Keratinocyte (primary cell): Measurements from ENCODE around the gene DCAKD. TPM values are rescaled to one million over a fixed set of nuclear protein-coding genes. Genes with fewer than 3 reads are reported as not detected.

Experiments used
- DNase-seq: peaks from one replicate; pipeline ENCODE4 v3.0.0-alpha.2; 2011; ENCODE audit warnings: low read depth, missing footprints, low spot score
- FAIRE-seq: peaks from 2 replicates; lab custom pipeline; 2011; peaks lifted over from hg19 to GRCh38; lab: Jason Lieb, UNC
- H2AFZ ChIP-seq: 2 replicates; pipeline ENCODE4 v1.6.0; 2012; ENCODE audit warnings: low read length, control low read depth, inconsistent platforms; ENCODE audit not compliant: control insufficient read depth
- H3K27ac ChIP-seq: 2 replicates; pipeline ENCODE4 v1.5.1; 2011; ENCODE audit warnings: low read length; ENCODE audit not compliant: control insufficient read depth, insufficient read depth
- H3K27me3 ChIP-seq: 3 replicates; pipeline ENCODE4 v1.6.0; 2011; ENCODE audit warnings: low read length; ENCODE audit not compliant: control insufficient read depth, insufficient read depth; ENCODE audit errors: extremely low read depth
- H3K36me3 ChIP-seq, 2 experiments: 2 replicates in 1 of 2; 3 replicates in 1 of 2; pipeline ENCODE4 v1.5.1; 2011; ENCODE audit warnings: low read length in 2 of 2, mild to moderate bottlenecking in 1 of 2; ENCODE audit not compliant: control insufficient read depth in 2 of 2, insufficient read depth in 2 of 2; ENCODE audit errors: extremely low read depth in 1 of 2
- H3K4me1 ChIP-seq: 3 replicates; pipeline ENCODE4 v1.5.1; 2011; ENCODE audit warnings: low read length; ENCODE audit not compliant: control insufficient read depth, insufficient read depth; ENCODE audit errors: extremely low read depth
- H3K4me2 ChIP-seq: 3 replicates; pipeline ENCODE4 v1.6.0; 2011; ENCODE audit warnings: low read depth, low read length; ENCODE audit not compliant: control insufficient read depth, insufficient read depth; ENCODE audit errors: extremely low read depth
- H3K4me3 ChIP-seq, 3 experiments: fragments of 200-600 bp in 1 of 3; sonication (generic) in 1 of 3; 2 replicates in 2 of 3; 3 replicates in 1 of 3; pipeline ENCODE4 v1.5.1; 2011 to 2016; ENCODE audit warnings: low read length in 3 of 3, mild to moderate bottlenecking in 3 of 3, control low read depth in 2 of 3, inconsistent platforms in 1 of 3, low read depth in 1 of 3, mixed read lengths in 1 of 3, mixed run types in 1 of 3, moderate library complexity in 1 of 3; ENCODE audit not compliant: control insufficient read depth in 2 of 3, insufficient read depth in 2 of 3; ENCODE audit errors: extremely low read depth in 1 of 3
- H3K79me2 ChIP-seq: 2 replicates; pipeline ENCODE4 v1.6.0; 2012; ENCODE audit warnings: low read length; ENCODE audit not compliant: control insufficient read depth, insufficient read depth
- H3K9ac ChIP-seq: 3 replicates; pipeline ENCODE4 v1.6.0; 2011; ENCODE audit warnings: low read length; ENCODE audit not compliant: control insufficient read depth, insufficient read depth; ENCODE audit errors: extremely low read depth
- H3K9me1 ChIP-seq: 3 replicates; pipeline ENCODE4 v1.6.0; 2011; ENCODE audit warnings: low read length; ENCODE audit not compliant: control insufficient read depth, insufficient read depth; ENCODE audit errors: extremely low read depth
- H3K9me3 ChIP-seq: 2 replicates; pipeline ENCODE4 v1.5.1; 2012; ENCODE audit warnings: low read depth, low read length; ENCODE audit not compliant: control insufficient read depth
- H4K20me1 ChIP-seq: 3 replicates; pipeline ENCODE4 v1.6.0; 2011; ENCODE audit warnings: low read length; ENCODE audit not compliant: control insufficient read depth, insufficient read depth; ENCODE audit errors: extremely low read depth
- EZH2 ChIP-seq: IDR thresholded peaks from one replicate; pipeline ENCODE4 v1.6.1; 2012; ENCODE audit warnings: inconsistent platforms, mild to moderate bottlenecking, low read length, moderate library complexity
- dilution Hi-C: fragments of 300-500 bp; cut with MboI; formaldehyde crosslinking; loops from one replicate; pipeline ENCODE4 v1.7.0; 2020; ENCODE audit warnings: low sequenced_read_pairs; ENCODE audit not compliant: extremely low pct_ligation_motif_present
- polyA plus RNA-seq, 5 experiments: library from polyadenylated mRNA; depleted of rRNA in 3 of 5; stranded (reverse) in 3 of 5; stranded (forward) in 1 of 5; unstranded in 1 of 5; fragments of >200 nt; gene quantifications; 1 replicate in 1 of 5; 2 replicates in 3 of 5; 3 replicates in 1 of 5; pipeline versions ENCODE4 v1.2.1 to v1.2.3, GENCODE V29; 2011 to 2012; ENCODE audit warnings: missing spikeins in 2 of 5, low read depth in 1 of 5, low replicate concordance in 1 of 5
- TF ChIP-seq, protein P1 (sequence below), 3 experiments: IDR thresholded peaks in 1 of 3; conservative IDR thresholded peaks in 1 of 3; optimal IDR thresholded peaks in 1 of 3; 2 replicates in 2 of 3; 3 replicates in 1 of 3; pipeline versions ENCODE3 to v1.5.1; 2011; ENCODE audit warnings: low read length in 3 of 3, mild to moderate bottlenecking in 3 of 3, moderate library complexity in 2 of 3, control low read depth in 1 of 3, inconsistent platforms in 1 of 3; ENCODE audit not compliant: insufficient read depth in 2 of 3; ENCODE audit errors: extremely low read depth in 1 of 3

The DCAKD gene
- polyA plus RNA-seq, 1 donor (not counting 4 experiments of a cell fraction or from before 2014, with no cell fraction given): 18.7 TPM

DNA sequence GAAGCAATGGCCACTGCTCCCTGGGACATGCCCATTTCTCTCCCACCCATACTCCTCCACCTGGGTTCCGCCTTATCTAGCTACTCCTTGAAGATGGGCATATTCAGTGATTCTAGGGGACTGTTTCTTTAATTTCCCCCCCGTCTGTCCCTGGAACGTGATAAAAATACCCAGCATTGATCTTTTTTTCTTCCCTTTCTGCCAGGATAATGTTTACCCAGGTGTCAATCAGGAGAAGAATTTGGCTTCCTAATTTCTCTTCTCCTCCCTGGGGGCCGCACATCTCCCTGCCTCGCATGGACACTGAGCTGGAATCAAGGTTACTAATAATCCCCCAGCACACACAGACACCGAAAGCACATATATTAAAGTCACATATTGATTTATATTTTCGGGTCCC is 35.2 kb downstream of the DCAKD start:
- no peaks in the 10 kb centered on the region for H3K27me3 ChIP-seq
- no peaks in the 10 kb centered on the region for H4K20me1 ChIP-seq
- H3K4me2 ChIP-seq: no peak overlapping the region
- no peaks in the 10 kb centered on the region for H3K9me1 ChIP-seq
- H3K9me3 ChIP-seq: no peaks in the 10 kb centered on the region
- no peaks in the 10 kb centered on the region for H3K36me3 ChIP-seq
- no peak for DNase-seq
- H3K9ac ChIP-seq: no peak overlapping the region
- no peak for FAIRE-seq
- H3K4me3 ChIP-seq: no peak overlapping the region
- TF ChIP-seq, protein P1, sequence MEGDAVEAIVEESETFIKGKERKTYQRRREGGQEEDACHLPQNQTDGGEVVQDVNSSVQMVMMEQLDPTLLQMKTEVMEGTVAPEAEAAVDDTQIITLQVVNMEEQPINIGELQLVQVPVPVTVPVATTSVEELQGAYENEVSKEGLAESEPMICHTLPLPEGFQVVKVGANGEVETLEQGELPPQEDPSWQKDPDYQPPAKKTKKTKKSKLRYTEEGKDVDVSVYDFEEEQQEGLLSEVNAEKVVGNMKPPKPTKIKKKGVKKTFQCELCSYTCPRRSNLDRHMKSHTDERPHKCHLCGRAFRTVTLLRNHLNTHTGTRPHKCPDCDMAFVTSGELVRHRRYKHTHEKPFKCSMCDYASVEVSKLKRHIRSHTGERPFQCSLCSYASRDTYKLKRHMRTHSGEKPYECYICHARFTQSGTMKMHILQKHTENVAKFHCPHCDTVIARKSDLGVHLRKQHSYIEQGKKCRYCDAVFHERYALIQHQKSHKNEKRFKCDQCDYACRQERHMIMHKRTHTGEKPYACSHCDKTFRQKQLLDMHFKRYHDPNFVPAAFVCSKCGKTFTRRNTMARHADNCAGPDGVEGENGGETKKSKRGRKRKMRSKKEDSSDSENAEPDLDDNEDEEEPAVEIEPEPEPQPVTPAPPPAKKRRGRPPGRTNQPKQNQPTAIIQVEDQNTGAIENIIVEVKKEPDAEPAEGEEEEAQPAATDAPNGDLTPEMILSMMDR (optimal IDR thresholded peaks at IDR 0.05 in 1 of 3, IDR thresholded peaks at IDR 0.05 in 1 of 3, conservative IDR thresholded peaks at IDR 0.05 in 1 of 3; ENCODE audit: extremely low read depth in 1 of 3, insufficient read depth in 2 of 3, low read length in 3 of 3): no peak
- TF ChIP-seq EZH2: no peak
- H2AFZ ChIP-seq: no peak overlapping the region
- H3K27ac ChIP-seq: no peak overlapping the region
- H3K4me1 ChIP-seq: peaks cover 9% of the 10 kb centered on the region
- dilution Hi-C loops: loop anchor here (25.0 kb wide), 1 partner anchor 104 kb away; the partner anchor contains the start of gene GFAP
- H3K79me2 ChIP-seq: no peaks in the 10 kb centered on the region

DNA sequence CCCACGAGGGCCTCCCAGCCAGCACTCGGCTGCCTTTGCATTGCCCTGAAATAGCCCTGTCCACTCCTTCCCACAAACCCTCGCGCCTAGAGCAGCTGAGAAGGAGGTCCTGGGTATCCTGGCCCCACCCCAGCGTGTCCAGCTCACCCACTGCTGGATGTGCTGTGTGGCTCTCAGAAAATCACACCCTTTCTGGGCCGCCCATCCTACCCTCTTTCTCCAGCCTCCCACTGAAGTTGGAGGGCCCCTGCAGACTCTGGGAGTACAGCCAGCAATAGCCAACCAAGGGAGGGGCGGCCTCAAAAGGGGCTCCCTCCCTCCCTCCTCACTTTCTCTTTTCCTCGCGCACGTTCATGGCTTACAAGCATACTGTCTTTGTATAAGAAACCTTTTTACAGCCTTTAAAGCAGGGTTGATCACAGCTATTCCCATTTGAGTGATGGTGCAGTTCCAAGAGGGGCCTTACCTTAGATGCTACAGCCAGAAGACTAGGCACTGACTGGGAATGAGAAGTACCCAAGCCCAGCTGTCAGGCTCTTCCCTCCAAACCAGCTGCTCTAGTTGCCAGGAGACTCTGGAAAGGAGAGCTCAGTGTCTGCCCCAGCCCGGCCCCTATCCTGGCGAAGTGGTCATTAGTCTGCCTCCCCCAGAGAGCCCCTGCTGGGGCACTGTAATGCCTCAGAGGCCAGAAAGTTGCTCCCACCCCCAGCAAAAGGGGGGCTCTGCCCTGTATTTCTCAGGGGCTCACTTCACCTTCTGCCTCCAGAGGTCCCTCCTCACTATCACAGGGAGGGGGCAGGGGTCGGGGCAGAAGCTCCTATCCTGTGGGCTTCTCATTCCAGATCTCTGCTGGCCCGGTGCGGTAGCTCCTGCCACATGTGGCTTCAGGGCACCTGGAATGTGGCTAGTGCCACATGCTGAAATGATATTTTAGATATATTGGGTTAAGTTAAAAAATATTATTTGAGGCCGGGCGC is 38.1 kb downstream of the DCAKD start:
- no peaks in the 10 kb centered on the region for H3K79me2 ChIP-seq
- H3K4me3 ChIP-seq: no peak overlapping the region
- no peaks in the 10 kb centered on the region for H4K20me1 ChIP-seq
- H3K9me3 ChIP-seq: no peaks in the 10 kb centered on the region
- peaks cover 1% of the 10 kb centered on the region for H3K27me3 ChIP-seq
- peaks cover under 1% of the 10 kb centered on the region for H3K4me1 ChIP-seq
- dilution Hi-C loops: loop anchor here (25.0 kb wide), 1 partner anchor 101 kb away; the partner anchor contains the start of gene GFAP
- FAIRE-seq (no peak), DNase-seq (no peak)
- H3K4me2 ChIP-seq: no peak overlapping the region
- no peak overlapping the region for H2AFZ ChIP-seq
- H3K9me1 ChIP-seq: no peaks in the 10 kb centered on the region
- TF ChIP-seq, protein P1 (optimal IDR thresholded peaks at IDR 0.05 in 1 of 3, IDR thresholded peaks at IDR 0.05 in 1 of 3, conservative IDR thresholded peaks at IDR 0.05 in 1 of 3; ENCODE audit: extremely low read depth in 1 of 3, insufficient read depth in 2 of 3, low read length in 3 of 3): no peak
- no peak for TF ChIP-seq EZH2
- H3K27ac ChIP-seq: no peak overlapping the region
- no peak overlapping the region for H3K9ac ChIP-seq
- H3K36me3 ChIP-seq: no peaks in the 10 kb centered on the region
